Gastrocnemius medialis (tissue), 4 donors: ENCODE measurements around the gene TMEM158.

ENCODE experiments used
- POLR2A ChIP-seq, 2 donors: fragments of 450-650 bp; IDR thresholded peaks; one replicate each; pipeline ENCODE4 v1.6.1; 2017; ENCODE audit warnings: antibody characterized with exemption in 2 of 2, mild to moderate bottlenecking in 2 of 2, moderate library complexity in 2 of 2
- TF ChIP-seq, protein P1 (sequence below), 5 experiments: fragments of 450-650 bp in 3 of 5; fragments of 200-600 bp in 2 of 5; sonication (generic) in 2 of 5; IDR thresholded peaks in 4 of 5; conservative IDR thresholded peaks in 1 of 5; 1 replicate in 4 of 5; 2 replicates in 1 of 5; pipeline ENCODE4 v1.5.1; 2016 to 2019; ENCODE audit warnings: antibody characterized with exemption in 5 of 5, mild to moderate bottlenecking in 3 of 5, moderate library complexity in 3 of 5

DNA sequence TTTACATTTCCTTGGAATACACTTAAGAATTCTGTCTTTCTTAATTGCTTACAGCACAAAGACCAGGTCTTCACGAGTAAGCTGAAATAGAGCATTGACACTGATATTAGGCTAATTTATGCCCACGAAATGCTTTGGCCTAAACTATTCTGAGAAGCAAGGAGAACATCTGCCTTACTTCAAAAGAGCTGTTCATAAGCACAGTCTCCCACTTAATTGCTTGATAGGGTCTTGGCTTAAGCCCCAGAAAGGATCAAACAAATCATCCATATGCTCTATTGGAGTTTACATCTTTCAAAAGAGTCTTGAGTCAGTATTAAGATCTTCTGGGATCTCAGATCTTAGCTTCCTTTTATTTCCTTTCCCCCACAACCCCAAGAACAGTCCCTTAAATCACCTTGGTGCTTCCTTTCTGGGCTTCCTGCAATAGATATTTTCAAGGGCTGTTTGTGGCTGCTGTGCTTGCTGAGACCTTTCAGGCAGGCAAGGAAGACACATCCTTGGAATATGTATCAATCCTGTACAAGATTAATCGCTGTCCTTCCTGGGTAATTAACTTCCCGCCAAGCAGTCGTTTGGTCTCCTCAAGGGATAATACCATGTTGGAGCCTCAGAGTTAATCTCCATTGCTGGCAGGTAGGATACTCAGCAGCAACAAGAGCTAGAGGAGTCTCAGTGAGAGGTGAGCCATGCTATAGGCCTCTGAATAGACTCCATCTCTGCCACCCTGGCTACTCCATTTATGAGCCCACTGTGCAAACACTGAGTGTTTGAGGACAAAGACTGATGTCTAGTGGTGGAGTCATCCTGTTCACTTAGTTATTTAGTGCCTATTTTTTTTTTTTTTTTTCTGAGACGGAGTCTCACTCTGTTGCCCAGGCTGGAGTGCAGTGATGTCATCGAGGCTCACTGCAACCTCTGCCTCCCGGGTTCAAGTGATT is 37.1 kb downstream of the TMEM158 start:
- TF ChIP-seq, protein P1, sequence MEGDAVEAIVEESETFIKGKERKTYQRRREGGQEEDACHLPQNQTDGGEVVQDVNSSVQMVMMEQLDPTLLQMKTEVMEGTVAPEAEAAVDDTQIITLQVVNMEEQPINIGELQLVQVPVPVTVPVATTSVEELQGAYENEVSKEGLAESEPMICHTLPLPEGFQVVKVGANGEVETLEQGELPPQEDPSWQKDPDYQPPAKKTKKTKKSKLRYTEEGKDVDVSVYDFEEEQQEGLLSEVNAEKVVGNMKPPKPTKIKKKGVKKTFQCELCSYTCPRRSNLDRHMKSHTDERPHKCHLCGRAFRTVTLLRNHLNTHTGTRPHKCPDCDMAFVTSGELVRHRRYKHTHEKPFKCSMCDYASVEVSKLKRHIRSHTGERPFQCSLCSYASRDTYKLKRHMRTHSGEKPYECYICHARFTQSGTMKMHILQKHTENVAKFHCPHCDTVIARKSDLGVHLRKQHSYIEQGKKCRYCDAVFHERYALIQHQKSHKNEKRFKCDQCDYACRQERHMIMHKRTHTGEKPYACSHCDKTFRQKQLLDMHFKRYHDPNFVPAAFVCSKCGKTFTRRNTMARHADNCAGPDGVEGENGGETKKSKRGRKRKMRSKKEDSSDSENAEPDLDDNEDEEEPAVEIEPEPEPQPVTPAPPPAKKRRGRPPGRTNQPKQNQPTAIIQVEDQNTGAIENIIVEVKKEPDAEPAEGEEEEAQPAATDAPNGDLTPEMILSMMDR (IDR thresholded peaks at IDR 0.05 in 4 of 5, conservative IDR thresholded peaks at IDR 0.05 in 1 of 5): no peak
- no peak for TF ChIP-seq POLR2A (IDR thresholded peaks at IDR 0.05)
